ENCODE data around the gene MEGF9. TPM values are rescaled to one million over a fixed set of nuclear protein-coding genes. Genes with fewer than 3 reads are reported as not detected.

Gene MEGF9
- total RNA-seq: 14.3 TPM

DNA sequence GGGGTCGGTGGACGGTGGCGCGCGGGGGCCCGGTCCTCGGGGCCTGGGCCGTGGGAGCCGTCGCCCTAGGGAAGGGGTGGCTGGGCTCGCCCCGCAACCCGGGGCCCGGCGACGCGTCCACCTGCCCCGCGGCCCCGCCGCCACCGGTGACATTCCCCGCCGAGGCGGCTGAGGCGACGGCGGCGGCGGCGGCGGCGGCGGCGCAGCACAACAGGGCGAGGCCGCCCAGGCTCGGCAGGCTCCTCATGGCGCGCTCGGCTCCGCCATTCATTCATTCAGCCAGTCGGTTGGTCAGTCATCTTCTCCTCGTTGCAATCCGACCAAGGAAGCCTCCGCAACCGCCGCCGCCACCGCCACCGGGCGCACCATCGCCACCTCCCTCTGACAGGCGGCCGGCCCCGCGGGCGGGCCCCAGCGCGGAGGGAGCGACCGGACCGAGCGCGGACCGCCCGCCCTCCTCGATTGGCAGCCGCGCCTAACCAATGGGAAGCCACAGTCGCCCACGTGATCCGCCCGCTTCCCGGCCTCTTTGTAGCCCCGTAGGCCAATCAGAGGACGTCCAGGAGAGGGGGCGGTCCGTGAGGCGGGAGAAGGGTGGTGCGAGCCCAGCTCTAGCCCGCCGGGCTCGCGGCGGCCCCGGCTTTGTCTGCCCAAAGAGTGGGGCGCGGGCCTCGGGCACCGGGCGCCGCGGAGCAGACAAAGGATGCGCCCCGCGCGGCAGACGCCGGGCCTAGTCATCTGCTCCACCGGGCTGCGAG, at the start of gene MEGF9:
Gene MEGF9, minus strand, starts transcription at position 383 of the 758 bp plus-strand sequence. Its CDS starts 112 bp downstream, at position 271.
- intact Hi-C loops (cut with DNase I): loop anchor here (1.0 kb wide), 1 partner anchor 19 kb away; no protein-coding TSS in a partner anchor
- peaks cover 4 to 7% of the 10 kb centered on the region in 2 donors for H3K4me1 ChIP-seq

GRCh38 chr9:120761006-120761405, 46.7 kb upstream of the MEGF9 start:
- Histone ChIP-seq H3K4me1 (no peaks in the 10 kb centered on the region), H3K27me3 (no peaks in the 10 kb centered on the region), H3K27ac (no peak overlapping the region), H3K4me3 (no peak overlapping the region), H3K36me3 (peaks cover 17 to 42% of the 10 kb centered on the region in 2 donors), H3K9me3 (no peaks in the 10 kb centered on the region)
- intact Hi-C loops (cut with DNase I): no loop called here
- no peak for TF ChIP-seq CTCF (IDR thresholded peaks at IDR 0.05)
- DNase-seq (ENCODE audit: low spot score in 2 of 2): no peak

More for the DNA sequence above, at the start of gene MEGF9:
- DNase-seq (ENCODE audit: low spot score in 2 of 2): peak; percentile 95 to 99
- peak within 1 kb of the TSS; percentile 70 to 82 for H3K4me3 ChIP-seq
- no peaks in the 10 kb centered on the region for H3K27me3 ChIP-seq
- TF ChIP-seq CTCF (IDR thresholded peaks at IDR 0.05): peak in 1 of 3 experiments; percentile 9
- H3K27ac ChIP-seq: peak within 1 kb of the TSS; percentile 64 to 73
- no peaks in the 10 kb centered on the region for H3K36me3 ChIP-seq
- H3K9me3 ChIP-seq: no peaks in the 10 kb centered on the region

- Histone ChIP-seq H3K4me1 (peaks cover 0 to 2% of the 10 kb centered on the region in 2 donors), H3K4me3 (no peak overlapping the region), H3K27ac (no peak overlapping the region), H3K36me3 (peaks cover 16 to 32% of the 10 kb centered on the region in 2 donors), H3K27me3 (no peaks in the 10 kb centered on the region), H3K9me3 (no peaks in the 10 kb centered on the region)
- intact Hi-C loops (cut with DNase I): loop anchor here (10.0 kb wide), 1 partner anchor 225 kb away; no protein-coding TSS in a partner anchor
- no peak for DNase-seq (ENCODE audit: low spot score in 2 of 2)
- TF ChIP-seq CTCF (IDR thresholded peaks at IDR 0.05): no peak
These were observed 45.6 kb upstream of the MEGF9 start for GRCh38 chr9:120759755-120760400.

- Histone ChIP-seq H3K9me3 (no peaks in the 10 kb centered on the region), H3K36me3 (peaks cover 3 to 19% of the 10 kb centered on the region in 2 donors), H3K27me3 (no peaks in the 10 kb centered on the region), H3K4me1 (peaks cover 0 to 2% of the 10 kb centered on the region in 2 donors), H3K4me3 (no peak overlapping the region), H3K27ac (no peak overlapping the region)
- DNase-seq (ENCODE audit: low spot score in 2 of 2): no peak
- TF ChIP-seq CTCF (IDR thresholded peaks at IDR 0.05): no peak
- intact Hi-C loops (cut with DNase I): loop anchor here (10.0 kb wide), 1 partner anchor 226 kb away; no protein-coding TSS in a partner anchor
These were observed 44.3 kb upstream of the MEGF9 start for GRCh38 chr9:120758544-120758943.

DNA sequence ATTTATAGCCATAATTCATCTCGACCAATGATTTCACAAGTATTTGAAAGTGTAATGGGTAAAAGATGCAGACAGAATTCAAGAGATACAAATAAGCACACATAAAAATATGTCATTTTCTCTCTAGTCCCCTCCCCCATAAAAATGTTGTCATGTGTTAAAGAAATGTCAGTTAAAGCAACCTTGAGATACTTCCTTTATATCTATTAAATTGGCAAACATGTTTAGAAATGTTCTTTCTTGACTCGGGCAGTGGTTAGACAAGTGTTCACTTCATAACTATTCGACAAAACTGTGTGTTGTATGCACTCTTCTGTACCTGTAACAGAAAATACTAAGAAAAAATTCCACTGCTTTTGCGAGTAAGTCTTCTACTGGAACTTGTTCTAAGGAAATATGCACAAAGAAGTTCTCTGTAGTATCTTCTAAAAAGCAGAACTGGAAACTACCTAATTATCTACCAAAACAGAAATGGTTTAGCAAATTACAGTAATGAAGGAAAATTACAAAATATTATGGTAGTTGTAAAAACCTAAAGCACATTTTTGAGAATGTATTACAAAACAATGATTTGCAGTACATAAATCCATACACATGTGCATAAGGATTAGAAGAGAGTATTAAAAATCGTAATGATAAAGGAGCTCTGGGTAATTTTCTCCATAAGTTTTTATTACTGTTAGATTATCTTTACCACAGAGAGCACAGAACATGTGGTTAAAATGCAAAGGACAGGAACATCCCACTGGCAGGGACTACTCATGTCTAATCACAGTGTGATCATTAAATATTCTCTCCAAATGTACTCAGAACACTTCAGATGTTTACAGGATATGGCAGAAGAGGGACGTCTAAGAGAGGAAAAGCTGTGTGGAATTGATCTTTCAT, 43.0 kb upstream of the MEGF9 start:
- H3K4me3 ChIP-seq: no peak overlapping the region
- no peaks in the 10 kb centered on the region for H3K9me3 ChIP-seq
- no peak for TF ChIP-seq CTCF (IDR thresholded peaks at IDR 0.05)
- DNase-seq (ENCODE audit: low spot score in 2 of 2): no peak
- intact Hi-C loops (cut with DNase I): loop anchor here (10.0 kb wide), 1 partner anchor 228 kb away; no protein-coding TSS in a partner anchor
- H3K27ac ChIP-seq: no peak overlapping the region
- H3K4me1 ChIP-seq: peaks cover 0 to 2% of the 10 kb centered on the region in 2 donors
- H3K27me3 ChIP-seq: no peaks in the 10 kb centered on the region
- peaks cover 0 to 8% of the 10 kb centered on the region in 2 donors for H3K36me3 ChIP-seq
